ENCODE measurements around the gene MOB3A. TPM values are rescaled to one million over a fixed set of nuclear protein-coding genes. Genes with fewer than 3 reads are reported as not detected.
A peak's percentile ranks its signal among the peaks of the same experiment; 100 is the strongest.

MOB3A gene
- total and polyA plus RNA-seq, 9 of the 15 experiments (the other 6 are each of a cell fraction or from before 2014, with no cell fraction given) = 1.1 to 24.1 (median 6.0) TPM

GRCh38 chr19:2089001-2089711 is 7.0 kb downstream of the MOB3A start:
- no TSS peak for BruUV-seq (replicated peaks)
- H3K9me3 ChIP-seq (replicated peaks; ENCODE audit: control insufficient read depth, insufficient read depth, low read depth, low read length) = no peaks in the 10 kb centered on the region
- in situ Hi-C loops (cut with MboI) (no loop called here), intact Hi-C loops (cut with micrococcal nuclease) (loop anchor here (5.0 kb wide), 1 partner anchor 72 kb away; the partner anchor contains the start of gene BTBD2)
- H3K27ac ChIP-seq (ENCODE audit: extremely low read depth, low read depth, low read length) = peak overlapping the region; percentile 34; the same call in 1 of the 3 replicates
- CTCF ChIA-PET (ENCODE audit: low intra/inter-chr PET ratio) = no interaction called here
- H3K9ac ChIP-seq (ENCODE audit: insufficient read depth in 1 of 2, low read depth in 2 of 2, low read length in 2 of 2) = no peak overlapping the region
- H3K9me1 ChIP-seq (ENCODE audit: control insufficient read depth, insufficient read depth, low read length) = no peaks in the 10 kb centered on the region
- peaks cover 8% of the 10 kb centered on the region; the same call in 2 of the 3 replicates for H3K36me3 ChIP-seq (ENCODE audit: control insufficient read depth, insufficient read depth, low read length)
- H2AFZ ChIP-seq (ENCODE audit: low read depth, low read length) = no peak overlapping the region
- POLR2A ChIA-PET = no interaction called here
- H3K4me1 ChIP-seq (replicated peaks in 1 of 2; ENCODE audit: control insufficient read depth in 2 of 2, insufficient read depth in 2 of 2, low read length in 2 of 2) = peaks cover 37 to 46% of the 10 kb centered on the region in 2 experiments; a peak in 4 of 5 replicates
- no peak for FAIRE-seq
- 69% methylated on average over 16 of the region's 16 CpGs for WGBS (ENCODE audit: insufficient coverage, low coverage, missing lambda C conversion rate)
- no peak for ATAC-seq
- no peak overlapping the region for H3K4me2 ChIP-seq (ENCODE audit: insufficient read depth, low read length)
- no peak overlapping the region for H3K4me3 ChIP-seq
- no peak for DNase-seq (ENCODE audit: extremely low read depth in 1 of 4, low spot score in 3 of 4)
- H3K79me2 ChIP-seq (ENCODE audit: control insufficient read depth, insufficient read depth, low read length) = peaks cover 28% of the 10 kb centered on the region
- no peaks in the 10 kb centered on the region for H4K20me1 ChIP-seq (replicated peaks; ENCODE audit: control insufficient read depth, insufficient read depth, low read length)
- H3K27me3 ChIP-seq (ENCODE audit: control insufficient read depth in 2 of 2, insufficient read depth in 2 of 2, low read length in 2 of 2) = no peaks in the 10 kb centered on the region
- no peak for TF ChIP-seq ZNF239 (CRISPR knock-in tag; IDR thresholded peaks at IDR 0.05)
- TF ChIP-seq RBM22 (IDR thresholded peaks at IDR 0.05; ENCODE audit: low read depth, low read length, poor library complexity, severe bottlenecking) = no peak
- no peak for TF ChIP-seq MGA (IDR thresholded peaks at IDR 0.05)
- TF ChIP-seq CHD2 (IDR thresholded peaks at IDR 0.05; ENCODE audit: low read depth, low read length) = no peak
- TF ChIP-seq SMAD2 (IDR thresholded peaks at IDR 0.05; ENCODE audit: low read depth, low read length) = no peak
- TF ChIP-seq PHTF2 (CRISPR knock-in tag; IDR thresholded peaks at IDR 0.05) = no peak
- TF ChIP-seq ZBED1 (IDR thresholded peaks at IDR 0.05) = no peak
- TF ChIP-seq NRF1 (conservative IDR thresholded peaks at IDR 0.05 in 1 of 2, IDR thresholded peaks at IDR 0.05 in 1 of 2) = no peak
- TF ChIP-seq SIN3B (IDR thresholded peaks at IDR 0.05; ENCODE audit: low read depth) = no peak
- no peak for TF ChIP-seq GMEB1 (CRISPR knock-in tag; IDR thresholded peaks at IDR 0.05)

Measured in K562 (cell line).